Mucosa of descending colon (tissue), 3 donors: ENCODE measurements around the gene ATP12A. TPM values are rescaled to one million over a fixed set of nuclear protein-coding genes. Genes with fewer than 3 reads are reported as not detected.

Experiments
- ATAC-seq: fragments of 200-7000 bp; cut with Tn5 transposase; one replicate; pipeline ENCODE4 v1.9.1; 2020; ENCODE audit warnings: mild to moderate bottlenecking, moderate library complexity
- DNase-seq, 3 donors: peaks; one replicate each; pipeline ENCODE4 v3.0.0-alpha.2; 2020
- H3K36me3 ChIP-seq: fragments of 200-600 bp; one replicate; pipeline ENCODE4 v1.8.0; 2021; ENCODE audit warnings: low read depth, mild to moderate bottlenecking
- H3K4me1 ChIP-seq: fragments of 200-600 bp; one replicate; pipeline ENCODE4 v1.8.0; 2021; ENCODE audit warnings: low read depth, mild to moderate bottlenecking
- H3K4me3 ChIP-seq: fragments of 200-600 bp; one replicate; pipeline ENCODE4 v1.8.0; 2021; ENCODE audit warnings: mild to moderate bottlenecking
- H3K9me3 ChIP-seq: fragments of 200-600 bp; one replicate; pipeline ENCODE4 v1.8.0; 2021; ENCODE audit warnings: mild to moderate bottlenecking
- intact Hi-C, 2 donors: fragments of 100-400 bp; cut with DNase I in 1 of 2; cut with micrococcal nuclease in 1 of 2; formaldehyde crosslinking; loops; one replicate each; pipeline versions ENCODE4 v1.11.0 to v1.11.1; 2022; cut with DNase I, micrococcal nuclease
- total RNA-seq, 3 donors: library from RNA; stranded (reverse); fragmentation: NEBNext Ultra II Directional in 2 of 3; extraction: Animal tissue kit (Norgen Biotek cat#: 25700) in 2 of 3; gene quantifications; one replicate each; pipeline versions ENCODE4 v1.2.1 to v1.2.4, GENCODE V29; 2021 to 2023
- TF ChIP-seq, protein P1 (sequence below): fragments of 200-600 bp; IDR thresholded peaks from one replicate; pipeline ENCODE4 v1.8.0; 2022; ENCODE audit warnings: antibody characterized with exemption, mild to moderate bottlenecking
- donor health status: DM: no; HTN: no; CAD: no; lungs with moderate emphysema.
- donor health status: DM: no; HTN: no; CAD: no.
- donor health status: DM: no; HTN: yes; CAD: no.

ATP12A gene
- total RNA-seq, 3 donors from 2014 or later, result not detected

DNA sequence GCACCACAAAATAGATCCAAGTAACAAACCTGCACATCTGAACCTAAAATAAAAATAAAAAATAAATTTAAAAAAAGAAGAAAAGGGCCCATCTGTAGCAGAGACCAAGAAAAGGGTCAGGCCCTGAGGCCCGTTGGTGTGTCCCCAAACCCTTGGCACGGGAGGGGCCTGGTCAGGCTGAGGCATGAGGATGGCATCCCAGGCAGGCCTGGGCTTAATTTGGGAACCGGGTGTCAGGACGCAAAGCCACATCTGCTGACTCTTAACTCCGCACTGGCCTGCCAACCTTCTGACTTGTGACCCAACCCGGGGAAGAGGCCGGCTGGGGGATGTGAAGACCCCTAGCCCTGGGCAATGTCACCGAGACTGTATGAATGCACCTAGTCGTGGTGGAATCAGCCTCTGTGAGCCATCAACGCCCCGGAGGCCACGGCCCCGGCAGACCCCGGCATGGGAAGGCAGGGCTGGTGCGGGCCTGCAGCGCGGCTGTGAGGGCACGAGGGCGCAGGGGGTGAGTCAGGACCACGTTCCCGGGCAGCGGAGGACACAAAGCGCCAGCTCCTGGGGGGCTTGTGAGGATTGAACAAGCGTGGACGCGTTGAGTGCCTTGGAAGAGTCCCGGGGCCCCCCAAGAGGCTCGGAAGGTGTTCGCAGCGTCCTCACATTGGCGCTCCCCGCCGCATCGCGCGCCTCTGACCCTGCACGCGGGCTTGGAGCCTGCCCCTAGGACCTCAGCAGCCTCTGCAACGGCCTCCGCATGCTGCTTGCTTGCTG, 38.2 kb downstream of the ATP12A start:
- DNase-seq (no peak), ATAC-seq (no peak)
- intact Hi-C loops, result no loop called here
- H3K4me1 ChIP-seq, result no peaks in the 10 kb centered on the region
- H3K36me3 ChIP-seq, result no peaks in the 10 kb centered on the region
- TF ChIP-seq, protein P1, sequence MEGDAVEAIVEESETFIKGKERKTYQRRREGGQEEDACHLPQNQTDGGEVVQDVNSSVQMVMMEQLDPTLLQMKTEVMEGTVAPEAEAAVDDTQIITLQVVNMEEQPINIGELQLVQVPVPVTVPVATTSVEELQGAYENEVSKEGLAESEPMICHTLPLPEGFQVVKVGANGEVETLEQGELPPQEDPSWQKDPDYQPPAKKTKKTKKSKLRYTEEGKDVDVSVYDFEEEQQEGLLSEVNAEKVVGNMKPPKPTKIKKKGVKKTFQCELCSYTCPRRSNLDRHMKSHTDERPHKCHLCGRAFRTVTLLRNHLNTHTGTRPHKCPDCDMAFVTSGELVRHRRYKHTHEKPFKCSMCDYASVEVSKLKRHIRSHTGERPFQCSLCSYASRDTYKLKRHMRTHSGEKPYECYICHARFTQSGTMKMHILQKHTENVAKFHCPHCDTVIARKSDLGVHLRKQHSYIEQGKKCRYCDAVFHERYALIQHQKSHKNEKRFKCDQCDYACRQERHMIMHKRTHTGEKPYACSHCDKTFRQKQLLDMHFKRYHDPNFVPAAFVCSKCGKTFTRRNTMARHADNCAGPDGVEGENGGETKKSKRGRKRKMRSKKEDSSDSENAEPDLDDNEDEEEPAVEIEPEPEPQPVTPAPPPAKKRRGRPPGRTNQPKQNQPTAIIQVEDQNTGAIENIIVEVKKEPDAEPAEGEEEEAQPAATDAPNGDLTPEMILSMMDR, result no peak
- H3K9me3 ChIP-seq, result no peaks in the 10 kb centered on the region
- H3K4me3 ChIP-seq, result no peak overlapping the region

DNA sequence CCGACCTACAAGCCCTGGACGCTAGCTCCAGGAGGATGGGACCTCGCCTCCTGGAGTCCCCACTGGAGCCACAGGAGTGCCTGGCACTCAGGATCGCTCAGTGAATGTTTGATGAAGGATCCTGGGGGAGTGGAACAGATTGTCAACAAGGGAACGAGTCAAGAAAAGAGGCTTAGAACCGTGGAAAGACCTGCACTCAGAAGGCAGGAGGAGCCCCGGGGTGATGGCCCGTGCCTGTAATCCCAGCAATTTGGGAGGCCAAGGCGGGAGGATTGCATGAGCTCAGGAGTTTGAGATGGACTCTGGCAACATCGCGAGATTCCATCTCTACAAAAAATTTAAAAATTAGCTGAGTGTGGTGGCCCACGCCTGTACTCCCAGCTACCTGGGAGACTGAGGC, 38.9 kb downstream of the ATP12A start:
- intact Hi-C loops, result no loop called here
- Histone ChIP-seq H3K9me3 (no peaks in the 10 kb centered on the region), H3K4me3 (no peak overlapping the region), H3K36me3 (no peaks in the 10 kb centered on the region), H3K4me1 (no peaks in the 10 kb centered on the region)
- TF ChIP-seq, protein P1, result no peak
- ATAC-seq (no peak), DNase-seq (no peak)

DNA sequence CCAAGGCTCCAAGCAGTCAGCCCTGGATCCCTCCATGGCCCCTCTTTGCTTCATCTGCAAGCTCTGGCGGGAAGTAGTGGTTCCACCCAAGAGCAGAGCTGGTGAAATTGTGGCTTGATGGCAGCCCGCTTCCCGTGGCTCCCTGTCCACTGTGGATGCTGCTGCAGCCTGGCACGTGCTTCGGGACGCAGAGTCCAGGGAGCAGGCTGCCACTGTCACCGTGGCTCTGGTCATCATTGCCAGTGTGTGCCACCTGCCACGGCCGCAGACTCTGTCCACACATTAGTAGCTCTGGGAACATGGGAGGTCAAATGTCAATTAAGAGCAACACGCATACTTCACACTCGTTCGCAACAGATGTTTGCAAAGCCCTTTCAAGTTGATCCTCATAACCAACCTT, 43.0 kb downstream of the ATP12A start:
- intact Hi-C loops, result no loop called here
- ATAC-seq (no peak), DNase-seq (no peak)
- TF ChIP-seq, protein P1, result no peak
- H3K9me3 ChIP-seq, result no peaks in the 10 kb centered on the region
- no peaks in the 10 kb centered on the region for H3K4me1 ChIP-seq
- no peaks in the 10 kb centered on the region for H3K36me3 ChIP-seq
- H3K4me3 ChIP-seq, result no peak overlapping the region

DNA sequence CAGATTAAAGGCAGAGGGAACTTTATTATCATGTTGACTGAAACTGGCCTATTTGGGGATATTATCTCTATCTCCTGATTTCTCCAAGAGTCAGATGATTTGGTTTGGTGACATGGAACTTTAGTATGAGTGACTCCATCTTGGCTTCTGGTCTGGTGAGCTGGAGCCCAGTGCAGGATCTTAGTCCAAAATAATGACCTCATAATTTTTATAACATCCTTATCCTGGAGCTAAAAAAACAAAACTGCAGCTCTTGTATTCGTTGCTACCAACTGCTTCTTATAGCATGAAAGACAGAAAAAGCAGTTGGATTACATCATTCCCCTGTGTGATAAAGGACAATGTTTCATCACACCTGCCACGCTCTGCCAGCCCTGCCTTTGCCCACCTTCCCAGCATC, 44.5 kb downstream of the ATP12A start:
- no peaks in the 10 kb centered on the region for H3K4me1 ChIP-seq
- DNase-seq (no peak), ATAC-seq (no peak)
- intact Hi-C loops, result no loop called here
- H3K36me3 ChIP-seq, result no peaks in the 10 kb centered on the region
- H3K9me3 ChIP-seq, result no peaks in the 10 kb centered on the region
- TF ChIP-seq, protein P1, result no peak
- H3K4me3 ChIP-seq, result no peak overlapping the region

DNA sequence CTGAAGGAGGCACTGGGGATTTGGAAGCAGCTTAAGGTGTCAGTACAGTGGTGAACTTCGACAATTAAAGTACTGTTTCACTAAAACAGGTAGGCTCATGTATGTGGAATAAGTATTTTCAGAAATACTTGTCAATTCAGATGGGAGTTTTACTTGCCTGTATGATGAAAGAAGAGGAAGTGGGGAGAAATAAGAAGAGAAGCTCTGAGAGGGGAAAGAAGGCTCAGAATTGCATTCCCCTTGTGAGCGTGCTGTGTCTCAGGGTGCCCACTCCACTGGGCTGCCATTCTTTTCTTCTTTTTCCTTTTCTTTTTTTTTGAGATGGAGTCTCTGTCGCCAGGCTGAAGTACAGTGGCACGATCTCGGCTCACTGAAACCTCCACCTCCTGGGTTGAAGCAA, 45.2 kb downstream of the ATP12A start:
- no peaks in the 10 kb centered on the region for H3K36me3 ChIP-seq
- intact Hi-C loops, result no loop called here
- TF ChIP-seq, protein P1, result no peak
- H3K9me3 ChIP-seq, result no peaks in the 10 kb centered on the region
- no peak overlapping the region for H3K4me3 ChIP-seq
- ATAC-seq, result no peak
- no peaks in the 10 kb centered on the region for H3K4me1 ChIP-seq
- DNase-seq, result no peak
